IMR-90 (cell line): ENCODE measurements around the gene ASF1A. TPM values are rescaled to one million over a fixed set of nuclear protein-coding genes. Genes with fewer than 3 reads are reported as not detected.

Experiments
- ATAC-seq: fragments of 200-7000 bp; cut with Tn5 transposase; 2 replicates; pipeline ENCODE4 v1.9.1; 2020; ENCODE audit warnings: low read depth, mild to moderate bottlenecking, moderate library complexity
- BruUV-seq: library from RNA; stranded (reverse); fragments of 400-500 nt; replicated peaks from 2 replicates; lab custom pipeline; 2021; lab: Mats Ljungman, UMichigan
- CTCF ChIA-PET: fragments of 300-600 bp; formaldehyde crosslinking; extraction: SDS; loops from one replicate; lab custom pipeline; 2021; ENCODE audit warnings: antibody characterized with exemption; lab: Yijun Ruan, JAX
- POLR2A ChIA-PET: fragments of 300-600 bp; sonication (Branson Sonifier 250); formaldehyde crosslinking; loops from one replicate; lab custom pipeline; 2022; ENCODE audit warnings: antibody characterized with exemption; ENCODE audit not compliant: unreplicated experiment; lab: Charles Lee
- DNase-seq: peaks from one replicate; pipeline ENCODE4 v3.0.0; 2013
- H2AFZ ChIP-seq: replicated peaks from 2 replicates; pipeline ENCODE3; 2013; ENCODE audit warnings: low read length, mild to moderate bottlenecking; ENCODE audit not compliant: poor library complexity
- H2AK5ac ChIP-seq: 2 replicates; pipeline ENCODE4 v1.6.1; 2013; ENCODE audit warnings: low read depth, low read length, inconsistent platforms
- H2AK9ac ChIP-seq: replicated peaks from 2 replicates; pipeline ENCODE3; 2013; ENCODE audit warnings: mild to moderate bottlenecking, low read depth, low read length, moderate library complexity; ENCODE audit not compliant: poor library complexity
- H2BK120ac ChIP-seq: 2 replicates; pipeline ENCODE4 v1.6.1; 2013; ENCODE audit warnings: low read depth, low read length, inconsistent platforms
- H2BK15ac ChIP-seq: 3 replicates; pipeline ENCODE4 v1.6.1; 2013; ENCODE audit warnings: low read depth, low read length, inconsistent platforms
- H2BK20ac ChIP-seq: 2 replicates; pipeline ENCODE4 v1.6.1; 2013; ENCODE audit warnings: low read depth, mild to moderate bottlenecking, inconsistent platforms, low read length, moderate library complexity
- H2BK5ac ChIP-seq: 2 replicates; pipeline ENCODE4 v1.6.1; 2013; ENCODE audit warnings: mild to moderate bottlenecking, low read depth, low read length, inconsistent platforms; ENCODE audit not compliant: poor library complexity, severe bottlenecking
- H3K14ac ChIP-seq: replicated peaks from 2 replicates; pipeline ENCODE4 v1.6.1; 2013; ENCODE audit warnings: low read depth, low read length, inconsistent platforms
- H3K18ac ChIP-seq: 2 replicates; pipeline ENCODE4 v1.6.1; 2013; ENCODE audit warnings: low read depth, low read length, control low read depth
- H3K23ac ChIP-seq: 2 replicates; pipeline ENCODE4 v1.6.1; 2013; ENCODE audit warnings: low read depth, low read length, inconsistent platforms
- H3K27ac ChIP-seq: 2 replicates; pipeline ENCODE4 v1.5.1; 2013; ENCODE audit warnings: mild to moderate bottlenecking, control low read depth, low read length; ENCODE audit not compliant: insufficient read depth
- H3K27me3 ChIP-seq: 2 replicates; pipeline ENCODE4 v1.6.1; 2013; ENCODE audit warnings: low read length; ENCODE audit not compliant: control insufficient read depth, insufficient read depth
- H3K36me3 ChIP-seq: 2 replicates; pipeline ENCODE4 v1.6.1; 2013; ENCODE audit warnings: low read length, mixed read lengths; ENCODE audit not compliant: control insufficient read depth, insufficient read depth
- H3K4ac ChIP-seq: 2 replicates; pipeline ENCODE4 v1.6.1; 2013; ENCODE audit warnings: low read depth, low read length, inconsistent platforms
- H3K4me1 ChIP-seq: 2 replicates; pipeline ENCODE4 v1.6.1; 2013; ENCODE audit warnings: low read length, mixed read lengths; ENCODE audit not compliant: control insufficient read depth, insufficient read depth
- H3K4me2 ChIP-seq: 2 replicates; pipeline ENCODE4 v1.6.1; 2013; ENCODE audit warnings: low read depth, mild to moderate bottlenecking, control low read depth, low read length, moderate library complexity
- H3K4me3 ChIP-seq: 2 replicates; pipeline ENCODE4 v1.5.1; 2013; ENCODE audit warnings: low read depth, mild to moderate bottlenecking, control low read depth, low read length, moderate library complexity; ENCODE audit not compliant: insufficient read depth
- H3K56ac ChIP-seq: 2 replicates; pipeline ENCODE4 v1.6.1; 2013; ENCODE audit warnings: low read length, inconsistent platforms; ENCODE audit not compliant: insufficient read depth; ENCODE audit errors: extremely low read depth
- H3K79me1 ChIP-seq, 2 experiments: 2 replicates each; pipeline ENCODE4 v1.6.1; 2013; ENCODE audit warnings: low read length in 2 of 2, inconsistent platforms in 1 of 2, low read depth in 1 of 2
- H3K9ac ChIP-seq: 2 replicates; pipeline ENCODE4 v1.6.1; 2013; ENCODE audit warnings: low read depth, low read length, control low read depth
- H3K9me1 ChIP-seq: 2 replicates; pipeline ENCODE4 v1.6.1; 2013; ENCODE audit warnings: low read length, inconsistent platforms; ENCODE audit not compliant: insufficient read depth
- H3K9me3 ChIP-seq: 2 replicates; pipeline ENCODE4 v1.6.1; 2013; ENCODE audit warnings: low read length; ENCODE audit not compliant: control insufficient read depth, insufficient read depth
- H4K20me1 ChIP-seq: 2 replicates; pipeline ENCODE4 v1.6.1; 2013; ENCODE audit warnings: low read length, inconsistent platforms; ENCODE audit not compliant: insufficient read depth
- H4K5ac ChIP-seq: 2 replicates; pipeline ENCODE4 v1.6.1; 2013; ENCODE audit warnings: mild to moderate bottlenecking, low read depth, low read length, control low read depth
- H4K8ac ChIP-seq, 2 experiments: 2 replicates each; pipeline ENCODE4 v1.6.1; 2013; ENCODE audit warnings: low read depth in 2 of 2, low read length in 2 of 2, control low read depth in 1 of 2, inconsistent platforms in 1 of 2
- H4K91ac ChIP-seq: 2 replicates; pipeline ENCODE4 v1.6.1; 2013; ENCODE audit warnings: low read depth, low read length, inconsistent platforms; ENCODE audit not compliant: insufficient read depth
- BHLHE40 ChIP-seq: fragments of 150-350 bp; IDR thresholded peaks from 2 replicates; pipeline ENCODE4 v1.6.1; 2016; ENCODE audit warnings: mild to moderate bottlenecking, low read depth, low read length
- CEBPB ChIP-seq: IDR thresholded peaks from 2 replicates; pipeline ENCODE4 v1.6.1; 2012; ENCODE audit warnings: low read depth, low read length, improper control_type of control experiment
- CHD1 ChIP-seq: IDR thresholded peaks from 2 replicates; pipeline ENCODE4 v1.6.1; 2012; ENCODE audit warnings: low read depth, low read length, improper control_type of control experiment
- FOS ChIP-seq: fragments of 150-350 bp; IDR thresholded peaks from 2 replicates; pipeline ENCODE4 v1.6.1; 2016; ENCODE audit warnings: low read depth, low read length
- MAFK ChIP-seq: IDR thresholded peaks from 2 replicates; pipeline ENCODE4 v1.6.1; 2012; ENCODE audit warnings: low read depth, low read length, improper control_type of control experiment
- MAZ ChIP-seq: IDR thresholded peaks from 2 replicates; pipeline ENCODE4 v1.6.1; 2012; ENCODE audit warnings: low read depth, mild to moderate bottlenecking, low read length, improper control_type of control experiment, moderate library complexity, borderline replicate concordance
- MXI1 ChIP-seq: IDR thresholded peaks from 2 replicates; pipeline ENCODE4 v1.6.1; 2012; ENCODE audit warnings: low read depth, mild to moderate bottlenecking, low read length, moderate library complexity, borderline replicate concordance
- NFE2L2 ChIP-seq: fragments of 150-350 bp; IDR thresholded peaks from 2 replicates; pipeline ENCODE4 v1.6.1; 2016; ENCODE audit warnings: low read depth, mild to moderate bottlenecking, low read length
- POLR2A ChIP-seq: IDR thresholded peaks from 2 replicates; pipeline ENCODE4 v1.6.1; 2012; ENCODE audit warnings: mild to moderate bottlenecking, low read depth, low read length
- RAD21 ChIP-seq: IDR thresholded peaks from 2 replicates; pipeline ENCODE4 v1.6.1; 2012; ENCODE audit warnings: low read length, improper control_type of control experiment
- RCOR1 ChIP-seq: IDR thresholded peaks from 2 replicates; pipeline ENCODE4 v1.6.1; 2012; ENCODE audit warnings: mild to moderate bottlenecking, low read length, improper control_type of control experiment; ENCODE audit not compliant: insufficient replicate concordance
- RFX5 ChIP-seq: IDR thresholded peaks from 2 replicates; pipeline ENCODE4 v1.8.0; 2012; ENCODE audit warnings: low read depth, mild to moderate bottlenecking, low read length, moderate library complexity
- SMC3 ChIP-seq: fragments of 150-350 bp; IDR thresholded peaks from 2 replicates; pipeline ENCODE4 v1.6.1; 2016; ENCODE audit warnings: low read depth, mild to moderate bottlenecking, antibody characterized with exemption, low read length, moderate library complexity
- WGBS, 2 experiments: methylation state at CpG; one replicate each; pipeline versions ENCODE4 v1.1.5 to v1.1.7; 2013; ENCODE audit warnings: missing lambda C conversion rate in 2 of 2; ENCODE audit not compliant: insufficient read length in 1 of 2; ENCODE audit errors: extremely low coverage in 2 of 2; 5-methylcytosine and 5-hydroxymethylcytosine counted together
- dilution Hi-C: fragments of 300-500 bp; cut with HindIII; formaldehyde crosslinking; loops from one replicate; pipeline ENCODE4 v1.14.3; 2018; ENCODE audit warnings: low sequenced_read_pairs; ENCODE audit not compliant: unreplicated experiment
- in situ Hi-C: fragments of 300-500 bp; cut with MboI; formaldehyde crosslinking; loops from 3 replicates; pipeline ENCODE4 v1.14.3; 2019; ENCODE audit warnings: low sequenced_read_pairs, inconsistent platforms, mixed read lengths
- intact Hi-C: fragments of 100-400 bp; cut with micrococcal nuclease; formaldehyde crosslinking; loops from 2 replicates; pipeline ENCODE4 v1.10.0; 2022
- polyA plus RNA-seq, 3 experiments: library from polyadenylated mRNA; depleted of rRNA; stranded (reverse); fragments of >200 nt; gene quantifications; 2 replicates each; pipeline ENCODE4 v1.2.3, GENCODE V29; 2012; ENCODE audit warnings: low replicate concordance in 1 of 3
- total RNA-seq: library from RNA; depleted of rRNA; stranded (reverse); fragments of >200 nt; gene quantifications from 2 replicates; pipeline ENCODE4 v1.2.3, GENCODE V29; 2012
- TF ChIP-seq, protein P1 (sequence below): fragments of 150-350 bp; IDR thresholded peaks from 2 replicates; pipeline ENCODE4 v1.6.1; 2016; ENCODE audit warnings: low read depth, mild to moderate bottlenecking, low read length, moderate library complexity, borderline replicate concordance
- TF ChIP-seq, protein P2 (sequence below): fragments of 150-350 bp; IDR thresholded peaks from 2 replicates; pipeline ENCODE4 v1.6.1; 2017; ENCODE audit warnings: mild to moderate bottlenecking, antibody characterized with exemption, low read length, low read depth
- TF ChIP-seq, protein P3 (sequence below): conservative IDR thresholded peaks from 2 replicates; pipeline ENCODE4 v1.5.1; 2012; ENCODE audit warnings: mild to moderate bottlenecking, low read depth, low read length, improper control_type of control experiment

Gene ASF1A
- total and polyA plus RNA-seq, 2 of the 4 experiments (the other 2 are of a cell fraction), result 10.1 to 11.1 TPM

DNA sequence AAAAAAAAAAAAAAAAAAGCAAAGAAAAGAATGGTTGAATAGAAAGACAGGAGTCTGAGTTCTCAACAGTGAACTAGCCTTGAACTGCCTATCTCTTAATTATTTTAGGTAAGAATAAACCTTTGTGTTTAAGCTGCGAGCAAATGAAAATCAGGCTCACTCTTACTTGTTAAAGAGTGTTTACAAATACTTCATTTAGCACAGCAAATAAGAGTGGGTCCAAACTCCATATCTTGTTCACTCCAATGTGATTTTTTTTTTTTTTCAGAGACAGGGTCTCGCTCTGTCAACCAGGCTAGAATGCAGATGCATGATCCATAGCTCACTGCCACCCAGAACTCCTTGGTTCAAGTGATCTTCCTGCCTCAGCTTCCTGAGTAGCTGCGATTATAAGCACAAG lies 29.1 kb downstream of the ASF1A start:
- no peak overlapping the region for H2AK5ac ChIP-seq
- H4K20me1 ChIP-seq, result no peaks in the 10 kb centered on the region
- H3K18ac ChIP-seq, result no peak overlapping the region
- H2BK5ac ChIP-seq, result no peak overlapping the region
- H3K23ac ChIP-seq, result no peak overlapping the region
- no peaks in the 10 kb centered on the region; a peak in 1 of 4 replicates for H3K79me1 ChIP-seq
- no peak overlapping the region for H3K9ac ChIP-seq
- CTCF ChIA-PET, result no interaction called here
- H3K4ac ChIP-seq, result no peak overlapping the region
- no peak overlapping the region for H3K4me3 ChIP-seq
- POLR2A ChIA-PET, result interaction anchor here (0.7 kb wide), 1 partner anchor 187 kb away, joined by 12 read pairs; no protein-coding TSS in a partner anchor
- 0 out of 2 replicates have a peak, but pooled peaks cover 2% of the 10 kb centered on the region for H3K4me1 ChIP-seq
- no peaks in the 10 kb centered on the region for H3K9me3 ChIP-seq
- peaks cover 12% of the 10 kb centered on the region for H3K36me3 ChIP-seq
- no peak overlapping the region for H4K8ac ChIP-seq
- no peak overlapping the region for H3K14ac ChIP-seq
- no peak overlapping the region for H2BK15ac ChIP-seq
- no peak overlapping the region for H3K56ac ChIP-seq
- no peak overlapping the region for H2AK9ac ChIP-seq
- in situ Hi-C loops (no loop called here), intact Hi-C loops (no loop called here), dilution Hi-C loops (no loop called here)
- TF ChIP-seq CHD1 (no peak), FOS (no peak), RCOR1 (no peak), RAD21 (no peak), CEBPB (no peak), SMC3 (no peak), RFX5 (no peak), POLR2A (no peak), NFE2L2 (no peak), MAFK (no peak), MXI1 (no peak), MAZ (no peak), BHLHE40 (no peak)
- TF ChIP-seq, protein P1, sequence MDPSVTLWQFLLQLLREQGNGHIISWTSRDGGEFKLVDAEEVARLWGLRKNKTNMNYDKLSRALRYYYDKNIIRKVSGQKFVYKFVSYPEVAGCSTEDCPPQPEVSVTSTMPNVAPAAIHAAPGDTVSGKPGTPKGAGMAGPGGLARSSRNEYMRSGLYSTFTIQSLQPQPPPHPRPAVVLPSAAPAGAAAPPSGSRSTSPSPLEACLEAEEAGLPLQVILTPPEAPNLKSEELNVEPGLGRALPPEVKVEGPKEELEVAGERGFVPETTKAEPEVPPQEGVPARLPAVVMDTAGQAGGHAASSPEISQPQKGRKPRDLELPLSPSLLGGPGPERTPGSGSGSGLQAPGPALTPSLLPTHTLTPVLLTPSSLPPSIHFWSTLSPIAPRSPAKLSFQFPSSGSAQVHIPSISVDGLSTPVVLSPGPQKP, result no peak
- TF ChIP-seq, protein P2, sequence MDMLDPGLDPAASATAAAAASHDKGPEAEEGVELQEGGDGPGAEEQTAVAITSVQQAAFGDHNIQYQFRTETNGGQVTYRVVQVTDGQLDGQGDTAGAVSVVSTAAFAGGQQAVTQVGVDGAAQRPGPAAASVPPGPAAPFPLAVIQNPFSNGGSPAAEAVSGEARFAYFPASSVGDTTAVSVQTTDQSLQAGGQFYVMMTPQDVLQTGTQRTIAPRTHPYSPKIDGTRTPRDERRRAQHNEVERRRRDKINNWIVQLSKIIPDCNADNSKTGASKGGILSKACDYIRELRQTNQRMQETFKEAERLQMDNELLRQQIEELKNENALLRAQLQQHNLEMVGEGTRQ, result no peak
- TF ChIP-seq, protein P3, sequence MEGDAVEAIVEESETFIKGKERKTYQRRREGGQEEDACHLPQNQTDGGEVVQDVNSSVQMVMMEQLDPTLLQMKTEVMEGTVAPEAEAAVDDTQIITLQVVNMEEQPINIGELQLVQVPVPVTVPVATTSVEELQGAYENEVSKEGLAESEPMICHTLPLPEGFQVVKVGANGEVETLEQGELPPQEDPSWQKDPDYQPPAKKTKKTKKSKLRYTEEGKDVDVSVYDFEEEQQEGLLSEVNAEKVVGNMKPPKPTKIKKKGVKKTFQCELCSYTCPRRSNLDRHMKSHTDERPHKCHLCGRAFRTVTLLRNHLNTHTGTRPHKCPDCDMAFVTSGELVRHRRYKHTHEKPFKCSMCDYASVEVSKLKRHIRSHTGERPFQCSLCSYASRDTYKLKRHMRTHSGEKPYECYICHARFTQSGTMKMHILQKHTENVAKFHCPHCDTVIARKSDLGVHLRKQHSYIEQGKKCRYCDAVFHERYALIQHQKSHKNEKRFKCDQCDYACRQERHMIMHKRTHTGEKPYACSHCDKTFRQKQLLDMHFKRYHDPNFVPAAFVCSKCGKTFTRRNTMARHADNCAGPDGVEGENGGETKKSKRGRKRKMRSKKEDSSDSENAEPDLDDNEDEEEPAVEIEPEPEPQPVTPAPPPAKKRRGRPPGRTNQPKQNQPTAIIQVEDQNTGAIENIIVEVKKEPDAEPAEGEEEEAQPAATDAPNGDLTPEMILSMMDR, result no peak
- H3K27ac ChIP-seq, result no peak overlapping the region
- WGBS, 2 experiments, result 100% methylated on average over 1 of the region's 3 CpGs; no CpG with 5 or more reads in 1 of the 2 experiments
- BruUV-seq, result no TSS peak
- DNase-seq, result no peak
- ATAC-seq, result no peak
- H2BK20ac ChIP-seq, result no peak overlapping the region
- H2AFZ ChIP-seq, result no peak overlapping the region
- H3K4me2 ChIP-seq, result no peak overlapping the region
- H3K27me3 ChIP-seq, result no peaks in the 10 kb centered on the region
- no peak overlapping the region for H4K91ac ChIP-seq
- H3K9me1 ChIP-seq, result no peaks in the 10 kb centered on the region; the same call in 1 of the 2 replicates
- H4K5ac ChIP-seq, result no peak overlapping the region
- H2BK120ac ChIP-seq, result no peak overlapping the region
